ENCODE measurements around the gene COL23A1.
A peak's percentile ranks its signal among the peaks of the same experiment; 100 is the strongest.
"Not testable (repeated sequence)": the region's sequence is repeated elsewhere in the genome, so short reads cannot be mapped to it uniquely, and the experiment has no call there.

The COL23A1 gene

DNA sequence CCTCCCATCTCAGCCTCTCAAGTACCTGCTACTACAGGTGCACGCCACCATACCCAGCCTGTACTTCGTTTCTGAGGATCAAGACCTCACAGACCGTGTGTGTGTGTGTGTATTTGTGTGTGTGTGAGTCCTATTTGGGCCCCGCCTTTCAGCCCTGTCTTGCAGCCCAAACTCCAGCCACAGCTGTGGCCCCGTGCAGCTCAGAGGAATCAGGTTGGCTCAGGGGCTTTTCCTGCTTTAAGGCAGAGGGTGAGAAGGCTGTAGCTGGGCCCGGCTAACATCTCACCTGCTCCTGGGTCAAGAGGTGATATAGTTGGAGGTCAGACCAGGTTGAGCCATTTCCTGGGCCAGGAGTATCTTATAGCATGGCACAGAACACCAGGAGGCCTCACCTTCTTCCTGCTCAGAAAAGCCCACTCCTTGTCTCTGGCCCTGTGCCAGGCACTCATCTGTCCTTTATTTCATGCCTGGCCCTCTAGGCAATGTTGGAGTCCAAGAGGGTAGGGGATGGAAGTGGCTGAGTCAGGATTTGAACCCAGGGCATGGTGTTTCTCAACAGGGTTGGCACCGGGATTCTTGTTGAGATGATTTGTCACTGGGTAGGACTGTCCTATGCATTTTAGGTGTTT lies 356.0 kb downstream of the COL23A1 start:
- no peak for DNase-seq

DNA sequence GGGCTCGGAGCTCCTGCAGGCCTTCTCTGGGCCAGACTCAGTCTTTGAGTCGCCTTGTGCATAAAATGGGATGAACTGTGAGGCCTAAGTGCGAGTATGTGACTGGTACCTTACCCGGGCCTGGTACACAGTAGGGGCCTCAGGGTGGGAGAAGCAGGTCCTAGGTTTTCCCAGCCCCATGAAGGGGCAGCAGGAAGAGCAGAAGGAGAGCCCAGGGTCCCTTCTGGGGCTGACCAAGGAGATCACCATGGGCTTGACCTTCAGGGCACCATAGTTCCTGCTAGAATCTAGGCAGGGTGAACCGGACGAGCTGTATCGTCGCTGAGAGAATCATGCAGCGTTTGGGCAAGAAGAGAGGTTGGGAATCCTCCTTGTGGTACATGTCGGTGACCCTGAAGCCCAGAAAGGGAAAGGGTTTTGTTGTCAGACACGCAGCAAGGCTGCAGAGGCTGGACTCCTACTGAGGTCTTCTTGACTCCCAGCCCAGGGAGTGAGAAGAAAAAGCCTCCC lies 357.2 kb downstream of the COL23A1 start:
- no peak for DNase-seq

DNA sequence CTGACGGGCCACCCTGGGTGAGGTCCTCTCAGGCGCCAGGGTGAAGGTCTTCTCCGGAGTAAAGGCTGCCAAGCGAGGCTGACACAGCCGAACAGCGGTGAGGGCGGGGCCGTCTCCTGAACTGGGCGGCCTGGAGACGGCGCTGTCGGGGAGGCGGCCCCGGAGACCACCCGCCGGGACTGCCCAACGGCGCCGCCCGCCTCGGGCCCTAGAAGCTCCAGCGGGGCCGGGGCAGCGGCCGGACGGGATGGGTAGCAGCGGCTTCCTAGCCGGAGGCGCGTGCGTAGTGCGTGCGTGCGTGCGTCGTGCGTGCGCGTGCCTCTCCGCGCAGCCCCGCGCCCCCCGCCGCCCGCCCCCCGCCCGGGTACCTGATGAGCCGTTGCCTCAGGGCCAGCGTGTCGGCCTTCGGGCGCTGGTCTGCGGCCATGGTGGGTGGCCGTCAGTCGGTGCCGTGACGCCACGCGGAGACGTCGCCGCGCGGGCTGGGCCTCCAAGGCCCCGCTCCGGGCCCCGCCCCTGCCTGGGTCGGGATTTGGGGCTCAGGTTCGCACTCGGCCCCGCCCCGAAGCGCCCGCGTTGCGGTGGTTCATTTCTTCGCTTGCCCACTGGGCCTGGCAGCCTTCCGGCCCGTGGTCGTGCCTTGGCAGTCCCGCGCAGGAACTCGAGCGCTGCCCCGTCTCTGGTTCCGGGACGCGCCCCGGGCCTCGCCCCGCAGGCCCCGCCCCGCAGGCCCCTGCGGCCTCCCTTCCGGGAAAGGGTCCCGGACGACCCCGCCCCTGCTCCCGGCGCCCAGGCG lies 357.9 kb downstream of the COL23A1 start, which contains the start of gene PHYKPL:
Gene PHYKPL (minus strand): TSS at position 679 of the 796 bp plus-strand sequence. CDS start 252 bp downstream, at position 427.
- DNase-seq = peak; percentile 57 to 85 (median 71)

DNA sequence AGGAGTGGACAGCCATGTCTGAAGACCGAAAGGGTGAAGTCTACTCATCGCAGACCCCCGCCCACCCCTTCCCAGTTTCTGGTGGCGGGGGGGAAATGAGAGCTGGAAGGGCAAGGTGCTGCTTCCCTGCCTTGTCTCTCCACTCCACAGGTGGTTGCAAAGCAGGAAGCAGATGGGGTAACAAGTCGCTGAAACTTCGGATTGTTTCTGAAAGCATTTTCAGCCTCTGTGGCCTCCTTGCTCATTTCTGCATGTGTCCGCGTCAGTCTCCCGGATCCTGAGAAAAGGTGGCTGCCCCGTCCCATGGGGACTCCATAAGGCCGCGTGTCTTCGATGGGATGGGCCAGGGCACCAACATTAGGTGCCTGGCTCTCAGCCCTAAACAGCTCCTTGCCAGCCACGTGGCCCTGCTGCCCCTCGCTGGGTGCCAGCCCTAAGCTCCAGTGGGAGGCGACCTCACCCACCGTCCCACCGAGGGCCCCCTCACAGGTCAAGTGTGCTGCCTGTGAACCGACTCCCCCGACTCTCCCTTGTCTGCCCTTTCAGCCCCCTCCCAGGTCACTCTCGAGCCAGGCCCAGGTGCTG lies 358.6 kb downstream of the COL23A1 start:
- no peak for DNase-seq

DNA sequence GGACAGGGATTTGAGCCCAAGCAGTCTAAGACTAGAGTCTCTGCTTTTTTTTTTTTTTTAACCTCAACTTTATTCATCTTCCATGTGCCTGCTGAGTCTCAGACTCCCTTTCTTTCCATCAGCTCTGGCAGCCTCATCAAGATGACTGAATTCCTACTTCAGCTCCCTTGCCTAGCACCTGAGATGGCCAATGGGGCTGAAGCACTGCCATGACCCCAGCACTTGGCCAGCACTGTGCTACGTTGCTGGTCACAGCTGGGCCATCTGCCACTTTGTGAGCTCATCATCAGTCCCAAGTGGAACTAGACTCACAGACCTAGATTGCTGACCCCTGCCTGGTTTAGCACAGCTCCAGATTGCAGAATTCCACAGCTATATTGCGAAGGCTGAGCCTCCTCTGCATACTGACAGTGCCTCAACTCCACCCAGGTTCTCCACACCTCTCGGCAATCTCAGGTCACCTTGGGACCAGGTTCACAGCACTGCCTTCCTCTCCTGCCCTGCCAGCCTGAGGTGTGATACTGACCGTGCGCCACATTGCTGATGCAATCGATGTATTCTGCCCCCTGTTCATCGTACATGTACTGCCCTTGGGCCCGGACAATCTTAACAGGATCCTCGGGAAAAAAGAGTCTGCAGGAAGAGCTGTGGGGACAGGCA lies 359.2 kb downstream of the COL23A1 start:
- DNase-seq = peak in 2 of 3 donors; percentile 24 to 38

DNA sequence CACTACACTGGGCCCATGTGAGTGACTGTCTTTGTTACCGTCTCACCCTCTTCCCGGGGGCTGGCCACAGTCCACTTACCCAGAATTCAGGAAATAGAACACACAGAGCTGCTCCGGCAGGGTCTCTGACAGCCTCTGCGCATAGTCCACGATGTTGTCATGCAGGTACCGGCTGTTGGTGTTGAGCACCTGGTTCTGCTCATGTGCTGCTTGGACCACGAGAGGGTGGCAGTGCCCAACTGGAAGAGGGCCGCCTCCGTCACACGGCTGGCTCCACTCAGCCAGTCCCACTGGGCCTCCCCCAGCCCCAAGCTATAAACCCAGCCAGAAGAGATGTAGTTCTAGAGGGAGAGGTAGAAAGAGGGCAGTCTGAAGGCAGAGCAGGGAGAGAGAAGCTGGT lies 360.3 kb downstream of the COL23A1 start:
- DNase-seq = no peak

DNA sequence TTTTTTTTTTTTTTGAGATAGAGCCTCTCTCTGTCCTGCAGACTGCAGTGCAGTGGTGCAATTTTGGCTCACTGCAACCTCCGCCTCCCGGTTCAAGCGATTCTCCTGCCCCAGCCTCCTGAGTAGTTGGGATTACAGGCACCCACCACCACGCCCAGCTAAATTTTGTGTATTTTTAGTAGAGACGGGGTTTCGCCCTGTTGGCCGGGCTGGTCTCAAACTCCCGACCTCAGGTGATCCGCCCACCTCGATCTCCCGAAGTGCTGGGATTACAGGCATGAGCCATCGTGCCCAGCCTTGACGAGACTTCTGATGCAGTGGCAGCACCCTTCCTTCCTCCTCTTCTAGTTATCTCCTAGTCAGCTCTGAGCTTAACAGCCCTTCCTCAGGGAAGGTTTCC lies 361.1 kb downstream of the COL23A1 start:
- not testable (repeated sequence) for DNase-seq

DNA sequence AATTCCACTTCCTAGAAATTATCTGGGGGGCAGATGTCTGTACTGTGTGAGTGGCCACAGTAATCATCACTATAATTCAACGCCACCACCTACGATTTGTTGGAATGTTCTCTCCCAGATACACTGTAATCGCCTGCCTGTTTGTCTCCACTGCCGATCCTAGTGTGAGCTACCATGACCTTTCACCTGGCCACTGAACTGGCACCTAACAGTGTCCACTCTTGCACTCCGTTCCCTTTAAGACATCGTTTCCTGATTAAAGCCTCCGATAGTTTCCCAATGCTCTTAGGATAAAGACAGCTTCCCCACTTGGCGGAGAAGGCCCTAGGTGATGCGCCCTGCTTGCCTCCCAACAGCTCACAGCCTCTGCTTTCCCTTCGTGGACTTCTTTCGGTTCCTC lies 361.6 kb downstream of the COL23A1 start:
- no peak for DNase-seq

DNA sequence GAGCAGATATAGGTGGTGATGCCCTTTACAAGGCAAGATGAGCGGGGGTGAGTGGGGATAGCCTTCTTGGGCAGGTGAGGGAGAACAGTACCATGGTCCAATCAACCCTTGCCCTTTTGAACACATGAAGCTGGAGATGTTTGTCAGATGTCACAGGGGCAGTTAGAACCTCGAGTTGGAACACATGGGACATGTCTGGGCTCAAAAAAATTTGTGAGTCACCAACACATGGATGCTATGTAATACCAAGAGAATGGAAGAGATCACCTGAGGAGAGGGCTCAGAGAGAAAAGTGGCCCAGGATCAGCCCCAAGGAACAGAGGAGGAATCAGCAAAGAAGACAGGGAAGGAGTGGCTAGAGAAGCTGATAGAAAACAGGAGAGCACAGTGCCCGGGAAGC lies 362.3 kb downstream of the COL23A1 start:
- no peak for DNase-seq

DNA sequence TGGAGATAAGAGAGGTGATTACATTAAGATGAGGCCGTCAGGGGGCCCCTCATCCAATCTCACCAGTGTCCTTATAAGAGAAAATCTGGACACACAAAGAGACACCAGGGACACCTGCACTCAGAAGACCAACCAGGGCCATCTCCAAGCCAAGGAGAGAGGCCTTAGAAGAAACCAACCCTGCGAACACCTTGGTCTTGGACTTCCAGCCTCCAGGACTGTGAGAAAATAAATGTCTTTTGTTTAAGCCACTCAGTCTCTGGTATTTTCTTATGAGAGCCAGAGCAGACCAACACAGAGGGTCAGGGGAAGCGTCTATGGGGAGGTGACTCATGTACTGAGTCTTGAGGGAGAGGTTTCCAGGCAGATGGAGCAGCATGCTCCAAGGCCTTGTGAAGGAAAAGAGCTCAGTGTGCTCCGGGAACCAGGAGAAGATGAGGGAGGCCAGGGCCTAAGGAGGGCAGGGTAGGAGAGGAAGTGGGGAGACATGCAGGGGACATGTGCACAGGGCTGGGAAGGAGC lies 363.0 kb downstream of the COL23A1 start:
- no peak for DNase-seq

DNA sequence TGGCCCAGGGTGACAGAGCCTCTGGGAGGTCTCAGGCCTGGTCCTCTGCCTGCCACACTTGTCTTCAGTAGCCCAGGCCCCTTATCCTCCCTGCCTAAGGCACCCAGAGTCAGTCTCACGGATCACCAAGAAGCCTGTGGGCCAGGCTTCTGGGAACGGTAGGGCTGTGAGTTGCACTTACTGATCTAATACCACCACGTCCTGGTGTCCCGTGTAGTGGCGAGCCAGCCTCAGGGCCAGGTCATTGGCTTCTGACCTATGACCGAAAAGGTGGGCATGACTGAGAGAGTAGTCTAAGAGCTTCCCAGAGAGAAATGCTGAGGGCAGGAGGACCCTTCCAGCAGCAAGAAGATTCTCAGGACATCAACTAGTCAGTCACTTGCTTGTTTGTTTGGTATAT lies 365.0 kb downstream of the COL23A1 start:
- DNase-seq = no peak

DNA sequence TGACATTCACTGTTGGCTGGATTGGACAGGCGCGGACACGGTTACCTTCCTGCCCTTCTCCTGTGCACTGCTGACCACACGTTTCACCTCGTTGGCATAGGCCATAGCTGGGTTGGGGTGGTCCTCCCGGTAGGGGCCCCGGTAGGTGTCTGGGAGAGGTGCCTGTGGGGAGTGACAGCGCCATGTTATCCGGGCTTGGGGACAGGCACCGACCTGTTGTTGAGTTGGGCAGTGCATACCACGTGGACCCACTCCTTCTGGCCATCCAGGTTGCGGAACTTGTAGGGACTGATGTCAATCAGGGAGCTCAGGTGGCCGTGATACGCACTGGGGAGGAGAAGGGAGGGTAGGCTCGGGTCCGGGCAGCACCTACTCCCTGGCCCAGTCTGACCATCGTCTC lies 365.8 kb downstream of the COL23A1 start:
- DNase-seq = no peak

DNA sequence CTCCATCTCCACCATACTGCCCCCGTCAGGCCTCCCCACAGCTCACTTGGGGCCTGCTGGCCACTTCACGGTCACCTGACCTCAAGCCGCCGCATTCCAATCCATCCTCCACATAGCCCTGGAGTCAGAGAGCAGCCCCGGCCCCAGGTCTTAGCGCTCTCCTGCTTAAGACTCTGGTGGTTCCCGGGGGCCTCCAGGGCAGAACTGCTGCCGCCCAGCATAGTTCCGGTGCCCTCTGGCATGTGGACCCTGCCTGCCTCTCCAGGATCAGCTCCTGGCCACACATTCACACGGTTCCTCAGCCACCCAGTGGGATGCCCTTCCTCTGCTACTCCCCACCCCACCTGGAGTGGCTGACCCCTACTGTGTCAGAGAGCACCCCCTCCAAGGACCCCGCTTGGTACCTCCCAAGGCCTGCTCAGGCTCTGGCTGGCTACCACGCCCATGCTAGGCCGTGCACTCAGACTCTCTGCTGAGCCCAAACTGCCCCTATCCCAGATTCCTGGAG lies 366.3 kb downstream of the COL23A1 start:
- DNase-seq = no peak

DNA sequence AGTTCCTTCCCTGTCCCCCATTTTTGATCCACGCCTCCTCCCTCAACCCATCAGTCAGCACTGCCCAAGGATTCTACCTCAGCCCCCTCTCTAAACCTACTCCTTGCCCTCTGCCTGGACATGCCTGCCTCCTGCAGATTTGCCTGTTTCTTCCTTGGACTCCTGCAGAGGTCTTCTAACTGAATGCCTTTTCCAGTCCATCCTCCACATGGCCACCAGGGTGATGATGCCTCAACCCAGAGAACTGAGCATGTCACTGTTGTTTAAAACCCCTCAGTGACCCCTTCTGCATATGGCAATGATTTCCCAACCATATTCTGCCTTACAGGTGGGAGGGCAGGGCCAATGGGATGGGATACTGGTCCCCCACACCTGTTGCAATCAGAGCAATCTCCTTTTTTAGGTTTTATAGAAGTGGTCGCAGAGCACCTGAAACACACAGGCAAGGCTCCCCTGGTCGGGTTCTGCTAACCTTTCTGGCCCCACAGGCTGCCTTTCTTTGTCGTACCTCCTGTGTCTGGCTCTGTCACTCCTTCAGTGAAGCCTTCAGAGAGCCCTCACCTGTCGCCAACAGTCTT lies 366.9 kb downstream of the COL23A1 start:
- DNase-seq = no peak

DNA sequence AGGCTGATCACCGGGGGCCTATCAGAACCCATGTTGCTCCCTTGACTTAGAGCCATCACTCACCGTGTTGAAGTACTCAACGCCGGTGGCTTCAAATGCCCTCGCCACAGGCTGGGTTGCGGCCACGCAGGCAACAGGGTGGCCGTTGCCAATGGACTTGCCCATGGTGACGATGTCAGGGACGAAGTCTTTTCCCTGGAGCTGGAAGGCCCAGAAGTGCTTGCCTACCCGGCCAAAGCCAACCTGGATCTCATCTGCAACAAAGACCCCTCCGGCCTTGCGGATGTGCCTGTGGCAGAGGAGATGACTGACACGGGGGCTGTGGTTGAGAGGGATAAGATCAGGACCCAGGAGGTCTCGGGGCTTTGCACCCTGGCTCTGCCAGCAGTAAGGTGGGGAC lies 367.9 kb downstream of the COL23A1 start:
- no peak for DNase-seq

DNA sequence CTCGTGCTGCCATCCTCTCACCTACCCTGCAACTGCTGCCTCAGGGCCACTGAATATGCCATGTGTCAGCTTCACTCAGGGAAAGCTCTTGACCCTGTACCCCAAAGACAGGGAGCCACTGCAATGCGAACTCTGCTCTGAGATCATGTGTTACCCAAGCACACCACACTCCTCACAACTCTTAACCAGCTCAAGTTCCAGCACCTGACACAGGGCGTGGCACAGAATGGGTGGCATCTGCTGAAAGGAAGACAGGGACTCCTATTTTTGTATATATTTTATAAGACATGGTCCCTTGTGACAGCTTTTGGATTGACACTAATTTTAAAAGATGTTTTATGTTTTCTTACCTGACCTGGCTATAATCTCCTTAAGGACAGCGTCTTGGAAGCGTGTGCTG lies 368.3 kb downstream of the COL23A1 start:
- no peak for DNase-seq

DNA sequence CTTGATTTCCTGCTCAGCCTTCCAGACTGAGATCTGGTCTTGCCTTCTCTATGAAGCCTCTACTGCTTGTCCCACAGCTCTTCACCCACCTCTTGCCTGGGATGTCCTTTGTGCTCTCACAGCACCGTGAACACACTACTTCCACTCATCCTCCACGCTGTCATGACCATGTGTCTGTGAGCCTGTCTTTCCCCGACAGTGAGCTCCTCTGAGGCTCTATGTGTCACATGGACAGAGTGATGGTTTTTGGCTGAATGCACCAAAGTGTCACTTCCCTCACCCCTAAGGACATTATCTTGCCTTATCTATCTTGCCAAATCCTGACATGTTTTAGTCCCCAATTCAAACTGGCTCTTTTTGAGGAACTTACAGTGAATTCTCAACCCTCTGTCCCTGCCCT lies 368.9 kb downstream of the COL23A1 start:
- peak; percentile 55 to 65 (median 64) for DNase-seq

DNA sequence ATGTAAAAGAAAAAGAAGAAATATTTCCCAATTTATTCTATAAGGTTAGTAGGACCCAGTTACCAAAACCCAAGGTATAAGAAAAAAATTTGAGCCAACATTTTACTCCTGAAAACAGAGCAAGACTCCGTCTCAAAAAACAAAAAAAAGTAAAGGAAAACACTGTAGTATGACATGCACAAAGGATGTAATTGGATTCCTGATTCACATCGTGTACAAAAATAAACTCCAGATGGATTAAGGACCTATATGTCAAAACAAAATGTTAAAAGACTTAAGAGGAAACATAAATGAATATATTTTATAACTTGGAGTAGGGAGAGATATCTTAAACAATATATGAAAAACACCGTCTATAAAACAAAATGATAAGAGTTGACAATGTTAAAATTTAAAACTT lies 371.4 kb downstream of the COL23A1 start:
- DNase-seq = no peak

DNA sequence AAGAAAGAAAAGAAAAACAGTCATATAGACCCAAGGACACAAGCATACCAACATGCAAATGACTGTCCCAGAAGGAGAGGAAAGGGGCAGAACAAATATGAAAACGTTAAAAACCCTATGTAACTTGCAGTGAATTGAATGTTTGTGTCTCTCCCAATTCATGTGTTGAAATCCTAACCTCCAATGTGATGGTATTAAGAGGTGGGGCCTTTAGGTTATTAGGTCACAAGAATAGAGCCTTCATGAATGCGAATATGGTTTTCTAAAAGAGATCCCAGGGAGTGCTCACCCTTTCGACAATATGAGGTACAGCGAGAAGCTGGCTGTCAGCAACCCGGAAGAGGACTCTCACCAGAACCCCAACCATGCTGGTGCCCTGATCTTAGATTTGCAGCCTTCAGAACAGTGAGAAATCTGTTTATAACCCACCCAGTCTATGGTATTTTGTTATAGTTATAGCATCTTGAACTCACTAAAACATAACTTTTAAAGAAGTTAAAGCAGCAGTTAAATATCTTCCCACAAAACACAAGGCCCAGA lies 371.9 kb downstream of the COL23A1 start:
- no peak for DNase-seq

DNA sequence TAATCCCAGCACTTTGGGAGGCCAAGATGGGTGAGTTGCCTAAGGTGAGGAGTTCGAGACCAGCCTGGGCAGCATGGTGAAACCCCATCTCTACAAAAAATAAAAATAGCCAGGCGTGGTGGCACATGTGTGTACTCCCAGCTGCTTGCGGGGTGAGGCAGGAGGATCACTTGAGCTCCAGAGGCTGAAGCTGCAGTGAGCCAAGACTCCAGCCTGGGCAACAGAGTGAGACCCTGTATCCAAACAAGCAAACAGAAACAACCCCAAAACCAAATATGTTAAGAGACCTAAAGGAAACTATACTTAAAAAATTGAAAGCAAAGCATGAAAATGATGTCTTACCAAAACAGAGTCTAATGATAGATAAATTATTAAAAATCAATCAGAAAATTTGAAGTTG lies 373.4 kb downstream of the COL23A1 start:
- no peak for DNase-seq

DNA sequence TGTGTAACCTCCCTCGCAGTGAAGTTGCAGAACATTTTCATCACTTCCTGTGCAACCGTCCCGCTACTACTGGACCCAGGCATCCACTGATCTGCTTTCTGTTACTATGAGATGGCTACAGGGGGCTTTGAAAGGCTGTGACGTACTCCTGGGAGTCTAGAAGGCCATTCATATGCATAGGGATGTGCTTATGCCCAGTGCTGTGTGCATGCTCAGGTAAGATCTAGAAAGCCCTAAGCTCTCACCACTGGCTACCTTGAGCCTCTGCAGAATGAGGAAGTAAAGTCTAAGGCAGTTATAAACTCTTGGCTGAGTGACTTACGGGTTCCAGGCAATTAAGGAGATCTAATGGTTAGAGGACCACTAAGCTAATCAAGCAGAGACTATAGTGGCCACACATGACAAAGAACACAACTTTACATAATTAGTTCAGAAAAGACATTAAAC lies 374.1 kb downstream of the COL23A1 start:
- no peak for DNase-seq

All from suppressor macrophage treated with lipopolysaccharide for 1 hour (primary cell).